Heart left ventricle (tissue), 16 donors: ENCODE data around the gene MKRN1. TPM values are rescaled to one million over a fixed set of nuclear protein-coding genes. Genes with fewer than 3 reads are reported as not detected.

Experiments used
- ATAC-seq, 4 donors: fragments of 200-7000 bp; cut with Tn5 transposase; one replicate each; pipeline ENCODE4 v1.9.1; 2020 to 2022; ENCODE audit warnings: moderate library complexity in 4 of 4, mild to moderate bottlenecking in 3 of 4, moderate number of reproducible peaks in 1 of 4
- DNase-seq, 5 donors: peaks; one replicate each; pipeline ENCODE4 v3.0.0-alpha.2; 2020
- H3K27ac ChIP-seq, 12 donors: fragments of 200-600 bp; sonication (generic) in 4 of 12; one replicate each; pipeline versions ENCODE4 v1.5.0 to v1.8.0; 2016 to 2022; ENCODE audit warnings: mild to moderate bottlenecking in 2 of 12
- H3K27me3 ChIP-seq, 9 donors: fragments of 200-600 bp; sonication (generic) in 2 of 9; one replicate each; pipeline versions ENCODE4 v1.5.1 to v1.8.0; 2016 to 2022; ENCODE audit warnings: mild to moderate bottlenecking in 3 of 9
- H3K36me3 ChIP-seq, 9 donors: fragments of 200-600 bp; sonication (generic) in 2 of 9; one replicate each; pipeline versions ENCODE4 v1.5.0 to v1.8.0; 2018 to 2022; ENCODE audit warnings: mild to moderate bottlenecking in 2 of 9
- H3K4me1 ChIP-seq, 12 donors: fragments of 200-600 bp; sonication (generic) in 4 of 12; one replicate each; pipeline versions ENCODE4 v1.5.0 to v1.8.0; 2016 to 2022; ENCODE audit warnings: mild to moderate bottlenecking in 3 of 12
- H3K4me3 ChIP-seq, 12 donors: fragments of 200-600 bp; sonication (generic) in 4 of 12; one replicate each; pipeline versions ENCODE4 v1.5.0 to v1.8.0; 2017 to 2022; ENCODE audit warnings: mild to moderate bottlenecking in 9 of 12, moderate library complexity in 4 of 12
- H3K9me3 ChIP-seq, 12 donors: fragments of 200-600 bp; sonication (generic) in 4 of 12; one replicate each; pipeline versions ENCODE4 v1.5.0 to v1.8.0; 2016 to 2022; ENCODE audit warnings: mild to moderate bottlenecking in 1 of 12
- CTCF ChIP-seq, 12 donors: fragments of 200-600 bp; sonication (generic) in 4 of 12; IDR thresholded peaks; one replicate each; pipeline versions ENCODE4 v1.5.0 to v1.8.0; 2018 to 2022; ENCODE audit warnings: antibody characterized with exemption in 12 of 12, mild to moderate bottlenecking in 5 of 12
- POLR2A ChIP-seq, 2 donors: fragments of 450-650 bp; IDR thresholded peaks; one replicate each; pipeline ENCODE4 v1.6.1; 2017; ENCODE audit warnings: antibody characterized with exemption in 2 of 2, mild to moderate bottlenecking in 2 of 2, moderate library complexity in 2 of 2
- WGBS, 4 donors: extraction: QIAGEN DNeasy Blood & Tissue Kit in 2 of 4; methylation state at CpG; one replicate each; pipeline versions ENCODE4 v1.1.5 to v1.1.7; 2013 to 2018; 5-methylcytosine and 5-hydroxymethylcytosine counted together
- intact Hi-C, 10 donors: fragments of 100-400 bp; cut with DNase I; formaldehyde crosslinking; loops; one replicate each; pipeline versions ENCODE4 v1.11.1 to v1.14.2; 2022
- polyA plus RNA-seq, 2 donors: library from polyadenylated mRNA; stranded (reverse); fragments of 200-250 nt; gene quantifications; one replicate each; pipeline ENCODE4 v1.2.3, GENCODE V29; 2013
- total RNA-seq, 9 donors: library from RNA; depleted of rRNA in 2 of 9; stranded (reverse); fragments of >200 nt in 2 of 9; fragmentation: NEBNext Ultra II Directional in 3 of 9; extraction: Animal tissue kit (Norgen Biotek cat#: 25700) in 3 of 9; gene quantifications; one replicate each; pipeline versions ENCODE4 v1.1.0 to v1.2.4, GENCODE V29; 2016 to 2023
- donor health status: ischemic (EF 13 %, LVEDD 7.1; RV severe dilation, severe dysfunction).
- donor health status: healthy with polysubstance abuse.
- donor health status: DM: no; HTN: yes; CAD: no.
- donor health status: DM: no; HTN: no; CAD: no.
- donor health status: ischemic (EF 25% LVEDD 6.9; RV normal size, moderate dysfunction).
- donor health status: ischemic (EF 25% LVEDD 5.7; RV mildly dilated, moderate dysfunction).
- donor health status: healthy.
- donor health status: DM: yes; HTN: yes; CAD: no.
- donor health status: ischemic (EF 35%, LVEDD 5.7; RV mildly dilated, moderate dysfunction).
- donor health status: nonischemic (EF 11% LVEDD 7.7; RV severe dilation, severe dysfunction).
- donor health status: DM: yes; HTN: yes; CAD: no.
- donor health status: PGD.
- donor health status: ischemic (EF 29% LVEDD 5.4; RV normal size, mild dysfunction).
- donor health status: nonischemic (EF 23%, LVEDD 6.1; RV moderate dilation, normal function).

The MKRN1 gene
- total and polyA plus RNA-seq, 11 donors: 45.2 to 109 (median 87.7) TPM

GRCh38 chr7:140446467-140446866 is 32.8 kb downstream of the MKRN1 start:
- DNase-seq (no peak), ATAC-seq (no peak)
- Histone ChIP-seq H3K27me3 (no peaks in the 10 kb centered on the region), H3K4me1 (peaks cover 0 to 13% (median 0%) of the 10 kb centered on the region in 12 donors), H3K27ac (no peak overlapping the region), H3K36me3 (no peaks in the 10 kb centered on the region), H3K4me3 (no peak overlapping the region), H3K9me3 (no peaks in the 10 kb centered on the region)
- WGBS, 4 donors: 89 to 98% (median 95%) methylated on average over 11 of the region's 11 CpGs
- intact Hi-C loops: no loop called here
- TF ChIP-seq POLR2A (IDR thresholded peaks at IDR 0.05): no peak
- no peak for TF ChIP-seq CTCF (IDR thresholded peaks at IDR 0.05)

DNA sequence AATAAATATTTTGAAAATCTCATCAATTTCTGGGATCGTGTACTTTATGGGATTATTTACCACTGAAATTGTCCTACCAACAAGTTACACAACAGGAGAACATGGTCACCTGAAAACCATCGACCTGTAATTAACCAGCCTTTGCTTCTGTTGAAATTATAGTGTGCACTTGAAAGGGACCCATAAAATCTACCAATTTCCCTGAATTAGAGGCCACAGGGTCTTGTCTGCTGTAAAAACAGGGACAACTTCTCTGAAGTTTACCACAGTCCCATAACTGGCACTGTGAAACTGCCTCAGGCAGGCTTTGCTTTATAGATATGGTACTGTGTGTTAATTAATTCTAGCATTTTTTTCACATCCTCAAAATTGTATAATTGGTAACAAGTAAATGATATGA is 37.8 kb downstream of the MKRN1 start:
- intact Hi-C loops: no loop called here
- no peaks in the 10 kb centered on the region for H3K36me3 ChIP-seq
- no peak overlapping the region for H3K4me3 ChIP-seq
- H3K9me3 ChIP-seq: no peaks in the 10 kb centered on the region
- no peak for TF ChIP-seq CTCF (IDR thresholded peaks at IDR 0.05)
- no peak for TF ChIP-seq POLR2A (IDR thresholded peaks at IDR 0.05)
- H3K4me1 ChIP-seq: no peaks in the 10 kb centered on the region
- no peak for DNase-seq
- WGBS, 4 donors: 84 to 94% (median 91%) methylated on average over 2 of the region's 2 CpGs
- no peak for ATAC-seq
- H3K27ac ChIP-seq: no peak overlapping the region
- H3K27me3 ChIP-seq: no peaks in the 10 kb centered on the region

- intact Hi-C loops: no loop called here
- DNase-seq (no peak), ATAC-seq (no peak)
- no peak overlapping the region for H3K27ac ChIP-seq
- H3K36me3 ChIP-seq: no peaks in the 10 kb centered on the region
- H3K9me3 ChIP-seq: no peaks in the 10 kb centered on the region
- H3K27me3 ChIP-seq: no peaks in the 10 kb centered on the region
- TF ChIP-seq POLR2A (IDR thresholded peaks at IDR 0.05) (no peak), CTCF (IDR thresholded peaks at IDR 0.05) (no peak)
- 91 to 98% (median 94%) methylated on average over 3 of the region's 3 CpGs for WGBS, 4 donors
- H3K4me1 ChIP-seq: no peaks in the 10 kb centered on the region
- no peak overlapping the region for H3K4me3 ChIP-seq
Measured at GRCh38 chr7:140440593-140440992, 38.7 kb downstream of the MKRN1 start.

DNA sequence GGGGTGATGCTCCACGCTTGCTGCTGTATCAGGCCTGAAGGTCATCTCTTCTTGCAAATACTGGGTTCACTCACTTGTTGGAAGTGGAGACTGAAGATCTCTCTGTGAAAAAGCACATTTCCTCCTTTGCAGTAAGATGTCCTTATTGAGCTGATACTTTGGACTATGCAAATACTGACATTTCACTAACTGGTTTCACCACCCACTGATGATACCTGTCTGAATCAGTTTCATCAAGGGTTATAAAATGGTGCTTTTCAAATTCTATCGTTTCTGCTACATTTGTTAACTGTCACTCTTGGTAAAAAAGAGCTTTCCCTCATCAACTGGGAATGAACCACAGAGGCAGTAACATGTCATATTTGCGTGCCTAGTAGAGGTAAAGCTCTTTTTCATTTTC is 39.9 kb downstream of the MKRN1 start:
- Histone ChIP-seq H3K4me3 (no peak overlapping the region), H3K27ac (no peak overlapping the region), H3K27me3 (peaks cover 0 to 6% (median 0%) of the 10 kb centered on the region in 9 donors), H3K36me3 (no peaks in the 10 kb centered on the region), H3K9me3 (no peaks in the 10 kb centered on the region), H3K4me1 (no peaks in the 10 kb centered on the region)
- no peak for DNase-seq
- intact Hi-C loops: no loop called here
- no peak for ATAC-seq
- TF ChIP-seq POLR2A (IDR thresholded peaks at IDR 0.05) (no peak), CTCF (IDR thresholded peaks at IDR 0.05) (no peak)
- 86 to 96% (median 90%) methylated on average over 3 of the region's 3 CpGs for WGBS, 4 donors
